ENCODE measurements around the gene FUT6. TPM values are rescaled to one million over a fixed set of nuclear protein-coding genes. Genes with fewer than 3 reads are reported as not detected.
"Not testable (repeated sequence)": the region's sequence is repeated elsewhere in the genome, so short reads cannot be mapped to it uniquely, and the experiment has no call there.

The FUT6 gene
- total RNA-seq, 1 donor from 2014 or later, result not detected

- DNase-seq, result no peak
- ATAC-seq, result no peak
- intact Hi-C loops (cut with micrococcal nuclease), result no loop called here
Observed at GRCh38 chr19:5864013-5864720, 24.7 kb upstream of the FUT6 start.

GRCh38 chr19:5863030-5863665 lies 23.6 kb upstream of the FUT6 start:
- ATAC-seq (no peak), DNase-seq (no peak)
- intact Hi-C loops (cut with micrococcal nuclease), result no loop called here

DNA sequence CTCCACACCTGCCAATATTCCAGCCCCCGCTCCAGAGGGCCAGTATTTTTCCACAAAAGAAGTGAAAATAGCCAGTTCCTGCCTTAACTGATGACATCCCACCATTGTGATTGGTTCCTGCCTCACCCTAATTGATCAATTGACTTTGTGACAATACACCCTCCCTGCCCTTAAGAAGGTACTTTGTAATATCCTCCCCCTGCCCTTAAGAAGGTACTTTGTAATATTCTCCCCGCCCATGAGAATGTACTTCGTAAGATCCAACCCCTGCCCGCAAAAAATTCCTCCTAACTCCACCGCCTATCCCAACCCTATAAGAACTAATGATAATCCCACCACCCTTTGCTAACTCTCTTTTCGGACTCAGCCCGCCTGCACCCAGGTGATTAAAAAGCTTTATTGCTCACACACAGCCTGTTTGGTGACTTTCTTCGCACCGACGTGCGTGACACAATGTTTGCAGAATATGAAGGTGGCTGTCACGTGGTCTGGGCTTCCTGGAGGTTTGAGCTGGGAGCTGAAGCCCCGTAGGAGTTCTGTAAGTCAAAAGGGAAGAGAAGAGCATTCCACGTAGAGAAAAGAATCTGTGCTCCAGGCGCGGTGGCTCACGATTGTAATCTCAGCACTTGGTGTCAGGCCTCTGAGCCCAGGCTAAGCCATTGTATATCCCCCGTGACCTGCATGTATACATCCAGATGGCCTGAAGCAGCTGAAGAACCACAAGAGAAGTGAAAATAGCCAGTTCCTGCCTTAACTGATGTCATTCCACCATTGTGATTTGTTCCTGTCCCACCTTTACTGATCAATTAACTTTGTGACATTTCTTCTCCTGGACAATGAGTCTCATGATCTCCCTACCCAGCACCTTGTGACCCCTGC lies 17.9 kb upstream of the FUT6 start:
- intact Hi-C loops (cut with micrococcal nuclease), result no loop called here
- no peak for ATAC-seq
- DNase-seq, result no peak

GRCh38 chr19:5855151-5855550 lies 15.6 kb upstream of the FUT6 start:
- intact Hi-C loops (cut with micrococcal nuclease); DNase-seq: not testable (repeated sequence)

DNA sequence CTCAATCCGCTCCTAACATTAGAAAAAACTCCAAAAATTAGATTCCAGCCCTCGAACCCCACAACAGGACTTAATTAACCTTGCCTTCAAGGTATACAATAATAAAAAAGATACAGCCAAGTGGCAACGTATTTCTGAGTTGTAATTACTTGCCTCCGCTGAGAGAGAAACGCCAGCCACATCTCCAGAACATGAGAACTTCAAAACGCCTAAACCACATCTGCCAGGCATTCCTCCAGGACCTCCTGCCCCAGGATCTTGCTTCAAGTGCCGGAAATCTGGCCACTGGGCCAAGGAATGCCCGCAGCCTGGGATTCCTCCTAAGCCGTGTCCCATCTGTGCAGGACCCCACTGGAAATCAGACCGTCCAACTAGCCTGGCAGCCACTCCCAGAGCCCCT lies 14.6 kb upstream of the FUT6 start:
- ATAC-seq; intact Hi-C loops (cut with micrococcal nuclease); DNase-seq: not testable (repeated sequence)

More at GRCh38 chr19:5855151-5855550, 15.6 kb upstream of the FUT6 start:
- ATAC-seq, result not testable (repeated sequence)

GRCh38 chr19:5851302-5851701 lies 11.8 kb upstream of the FUT6 start, which contains the start of gene FUT3:
Gene FUT3, minus strand, starts transcription at chr19:5851449.
- DNase-seq, result no peak
- no peak for ATAC-seq
- intact Hi-C loops (cut with micrococcal nuclease), result no loop called here

- ATAC-seq (no peak), DNase-seq (peak; percentile 41)
- intact Hi-C loops (cut with micrococcal nuclease), result no loop called here
Observed at GRCh38 chr19:5850743-5851293, 11.3 kb upstream of the FUT6 start.

GRCh38 chr19:5850189-5850588 lies 10.7 kb upstream of the FUT6 start:
- ATAC-seq (no peak), DNase-seq (no peak)
- intact Hi-C loops (cut with micrococcal nuclease), result no loop called here

DNA sequence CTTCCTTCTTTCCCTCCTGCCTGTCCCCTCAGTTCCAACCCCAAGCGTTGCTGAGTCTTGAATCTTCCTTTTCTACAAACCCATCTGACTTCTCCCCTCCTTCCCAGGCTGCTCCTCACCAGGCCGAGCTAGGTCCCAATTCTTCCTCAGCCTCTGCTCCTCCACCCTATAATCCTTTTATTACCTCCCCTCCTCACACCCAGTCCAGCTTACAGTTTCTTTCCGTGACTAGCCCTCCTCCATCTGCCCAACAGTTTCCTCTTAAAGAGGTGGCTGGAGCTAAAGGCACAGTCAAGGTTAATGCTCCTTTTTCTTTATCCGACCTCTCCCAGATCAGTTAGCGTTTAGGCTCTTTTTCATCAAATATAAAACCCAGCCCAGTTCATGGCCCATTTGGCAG lies 9.1 kb upstream of the FUT6 start:
- intact Hi-C loops (cut with micrococcal nuclease); ATAC-seq; DNase-seq: not testable (repeated sequence)

GRCh38 chr19:5847846-5848245 lies 8.3 kb upstream of the FUT6 start:
- ATAC-seq; intact Hi-C loops (cut with micrococcal nuclease); DNase-seq: not testable (repeated sequence)

DNA sequence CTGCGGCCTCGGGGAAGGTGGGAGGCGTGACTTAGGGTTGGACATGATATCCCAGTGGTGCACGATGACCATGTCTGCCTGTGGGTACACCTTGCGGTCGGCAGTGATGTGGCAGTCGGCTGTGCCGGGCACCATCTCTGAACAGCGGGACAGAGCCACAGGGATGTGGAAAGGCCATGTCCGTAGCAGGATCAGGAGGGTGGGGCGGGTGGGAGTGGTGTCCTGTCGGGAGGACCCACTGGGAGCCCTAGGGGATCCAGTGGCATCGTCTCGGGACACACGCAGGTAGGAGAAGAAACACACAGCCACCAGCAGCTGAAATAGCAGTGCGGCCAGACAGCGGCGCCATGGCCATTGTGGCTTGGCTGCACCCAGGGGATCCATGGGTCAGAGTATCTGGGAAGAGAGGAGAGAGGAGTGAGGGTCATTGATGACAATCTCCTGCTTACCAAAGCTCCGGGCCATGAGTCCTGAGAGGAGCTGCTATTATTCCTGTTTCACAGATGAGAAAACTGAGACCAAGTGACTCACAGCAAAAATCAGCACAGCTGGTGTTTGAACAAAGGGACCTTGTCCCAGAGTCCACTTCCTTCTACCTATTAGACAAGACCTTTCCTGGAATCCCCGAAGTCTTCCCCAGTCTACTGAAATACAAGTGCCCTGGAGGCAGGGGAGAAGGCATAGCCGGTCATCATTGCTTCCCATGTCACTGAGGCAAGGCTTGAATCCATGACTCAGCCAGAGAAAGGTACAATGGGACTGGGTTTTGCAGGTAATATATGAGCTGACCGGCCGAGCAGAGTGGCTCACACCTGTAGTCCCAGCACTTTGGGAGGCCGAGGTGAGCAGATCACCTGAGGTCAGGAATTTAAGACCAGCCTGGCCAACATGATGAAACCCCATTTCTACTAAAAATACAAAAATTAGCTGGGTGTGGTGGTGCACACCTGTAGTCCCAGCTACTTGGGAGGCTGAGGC lies 5.2 kb upstream of the FUT6 start:
- no peak for ATAC-seq
- DNase-seq, result no peak
- intact Hi-C loops (cut with micrococcal nuclease), result no loop called here

DNA sequence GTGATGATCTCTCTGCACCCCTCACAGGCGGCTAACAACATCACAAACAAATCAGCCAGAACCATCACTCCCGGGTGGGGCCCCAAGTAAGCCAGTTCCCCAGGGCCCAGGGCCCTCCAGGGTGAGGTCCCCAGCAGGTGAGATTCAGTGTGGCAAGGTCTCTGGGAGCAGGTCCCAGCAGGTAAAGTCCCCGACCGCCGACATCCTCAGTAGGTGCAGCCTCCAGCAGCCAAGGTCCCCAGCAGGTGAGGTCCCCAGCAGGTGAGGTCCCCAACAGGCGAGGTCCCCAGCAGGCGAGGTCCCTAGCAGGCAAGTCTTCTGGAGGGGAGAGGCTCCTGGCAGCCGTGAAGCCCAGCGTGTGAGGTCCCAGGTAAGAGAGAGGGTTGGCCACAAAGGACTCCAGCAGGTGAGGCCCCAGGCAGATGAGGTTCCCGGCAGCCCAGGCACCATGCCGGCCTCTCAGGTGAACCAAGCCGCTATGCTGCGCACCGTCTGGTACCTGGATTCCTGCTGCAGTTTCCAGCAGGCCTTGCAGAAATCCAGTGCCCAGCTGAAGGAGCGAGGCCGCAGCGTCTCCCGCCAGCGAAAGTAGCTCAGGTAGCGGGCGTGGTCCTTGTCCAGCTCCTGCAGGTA lies 3.9 kb upstream of the FUT6 start:
- no peak for DNase-seq
- no peak for ATAC-seq
- intact Hi-C loops (cut with micrococcal nuclease), result no loop called here

DNA sequence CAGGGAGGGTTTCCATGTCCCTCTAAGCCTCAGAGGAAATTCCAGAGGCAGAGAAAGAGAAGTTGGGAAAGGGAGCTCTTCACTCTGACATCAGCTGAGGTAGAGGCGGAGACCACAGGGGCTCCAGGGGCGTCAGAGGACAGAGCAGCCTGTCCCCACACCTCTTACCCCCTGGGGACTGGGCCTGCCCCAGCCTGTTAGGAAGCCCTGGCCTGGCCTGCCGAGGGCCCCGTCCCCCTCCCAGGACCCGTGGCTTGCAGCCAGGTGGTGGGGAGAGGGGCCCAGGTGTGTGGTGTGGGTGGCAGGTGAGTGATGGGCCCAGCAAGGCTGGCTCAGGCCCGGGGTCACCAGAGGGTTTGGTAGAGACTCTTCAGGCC lies 2.2 kb upstream of the FUT6 start:
- ATAC-seq; DNase-seq; intact Hi-C loops (cut with micrococcal nuclease): not testable (repeated sequence)

- DNase-seq, result no peak
- ATAC-seq, result no peak
- intact Hi-C loops (cut with micrococcal nuclease), result no loop called here
Observed at GRCh38 chr19:5838353-5839064, 993 bp downstream of the FUT6 start.

- no peak for DNase-seq
- intact Hi-C loops (cut with micrococcal nuclease), result no loop called here
- no peak for ATAC-seq
Observed at GRCh38 chr19:5837761-5838352, 1.6 kb downstream of the FUT6 start.

- ATAC-seq, result no peak
- intact Hi-C loops (cut with micrococcal nuclease), result no loop called here
- DNase-seq, result no peak
Observed at GRCh38 chr19:5832527-5833216, 6.8 kb downstream of the FUT6 start.
